OCI-LY1 (cell line): Measurements from ENCODE around the gene CATSPERD.

ENCODE experiments used
- EZH2 ChIP-seq: fragments of 200-600 bp; sonication (generic), shearing (Covaris generic); IDR thresholded peaks from 2 replicates; pipeline ENCODE4 v1.8.0; 2017; ENCODE audit warnings: borderline replicate concordance, mixed run types, mild to moderate bottlenecking, antibody characterized with exemption, low read length, moderate library complexity, mixed read lengths
- TF ChIP-seq, protein P1 (sequence below): fragments of 200-600 bp; sonication (generic), shearing (Covaris generic); IDR thresholded peaks from 2 replicates; pipeline ENCODE4 v1.5.1; 2017; ENCODE audit warnings: mild to moderate bottlenecking, antibody characterized with exemption, low read length, moderate library complexity, mixed read lengths

DNA sequence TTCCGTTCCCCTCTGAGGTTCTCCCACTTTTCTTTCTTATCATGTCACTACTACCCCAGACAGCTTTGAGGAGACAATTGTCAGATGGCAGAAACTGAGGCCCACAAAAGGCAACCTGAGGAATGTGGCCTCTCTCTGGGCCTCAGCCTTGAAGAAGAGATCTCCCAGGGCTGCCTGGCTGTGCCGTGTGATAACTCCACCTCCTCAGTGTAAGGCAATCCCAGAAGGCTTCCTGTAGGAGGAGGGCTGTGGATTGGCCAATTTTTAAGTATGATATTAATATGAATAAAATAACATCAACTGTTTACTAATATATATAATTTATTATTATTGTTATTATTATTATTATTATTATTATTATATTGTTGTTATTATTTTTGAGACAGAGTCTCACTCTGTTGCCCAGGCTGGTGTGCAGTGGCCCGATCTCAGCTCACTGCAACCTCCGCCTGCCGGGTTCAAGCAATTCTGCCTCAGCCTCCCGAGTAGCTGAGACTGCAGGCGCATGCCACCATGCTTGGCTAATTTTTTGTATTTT lies 75.0 kb downstream of the CATSPERD start:
- TF ChIP-seq, protein P1, sequence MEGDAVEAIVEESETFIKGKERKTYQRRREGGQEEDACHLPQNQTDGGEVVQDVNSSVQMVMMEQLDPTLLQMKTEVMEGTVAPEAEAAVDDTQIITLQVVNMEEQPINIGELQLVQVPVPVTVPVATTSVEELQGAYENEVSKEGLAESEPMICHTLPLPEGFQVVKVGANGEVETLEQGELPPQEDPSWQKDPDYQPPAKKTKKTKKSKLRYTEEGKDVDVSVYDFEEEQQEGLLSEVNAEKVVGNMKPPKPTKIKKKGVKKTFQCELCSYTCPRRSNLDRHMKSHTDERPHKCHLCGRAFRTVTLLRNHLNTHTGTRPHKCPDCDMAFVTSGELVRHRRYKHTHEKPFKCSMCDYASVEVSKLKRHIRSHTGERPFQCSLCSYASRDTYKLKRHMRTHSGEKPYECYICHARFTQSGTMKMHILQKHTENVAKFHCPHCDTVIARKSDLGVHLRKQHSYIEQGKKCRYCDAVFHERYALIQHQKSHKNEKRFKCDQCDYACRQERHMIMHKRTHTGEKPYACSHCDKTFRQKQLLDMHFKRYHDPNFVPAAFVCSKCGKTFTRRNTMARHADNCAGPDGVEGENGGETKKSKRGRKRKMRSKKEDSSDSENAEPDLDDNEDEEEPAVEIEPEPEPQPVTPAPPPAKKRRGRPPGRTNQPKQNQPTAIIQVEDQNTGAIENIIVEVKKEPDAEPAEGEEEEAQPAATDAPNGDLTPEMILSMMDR = no peak
- no peak for TF ChIP-seq EZH2
